Measurements from ENCODE around the gene GRK4.
"Not testable (repeated sequence)": the region's sequence is repeated elsewhere in the genome, so short reads cannot be mapped to it uniquely, and the experiment has no call there.

GRCh38 chr4:2918714-2919113 is 44.7 kb upstream of the GRK4 start:
- TF ChIP-seq CTCF, POLR2A (IDR thresholded peaks at IDR 0.05): not testable (repeated sequence)
